ENCODE measurements around the gene C21orf91.
A peak's percentile ranks its signal among the peaks of the same experiment; 100 is the strongest.
"Not testable (repeated sequence)": the region's sequence is repeated elsewhere in the genome, so short reads cannot be mapped to it uniquely, and the experiment has no call there.

C21orf91 gene

GRCh38 chr21:17781524-17781923 is 37.6 kb downstream of the C21orf91 start:
- H3K4me3 ChIP-seq (ENCODE audit: low read depth, low read length), result no peak overlapping the region
- no peak for TF ChIP-seq CTCF (IDR thresholded peaks at IDR 0.05; ENCODE audit: low read depth, low read length, missing control alignments)
- no peak for DNase-seq (ENCODE audit: low read depth)

GRCh38 chr21:17780539-17780938 is 38.6 kb downstream of the C21orf91 start:
- DNase-seq (ENCODE audit: low read depth), result peak; percentile 89
- TF ChIP-seq CTCF (IDR thresholded peaks at IDR 0.05; ENCODE audit: low read depth, low read length, missing control alignments), result no peak

GRCh38 chr21:17779980-17780379 is 39.2 kb downstream of the C21orf91 start:
- no peak overlapping the region for H3K4me3 ChIP-seq (ENCODE audit: low read depth, low read length)
- no peak for TF ChIP-seq CTCF (IDR thresholded peaks at IDR 0.05; ENCODE audit: low read depth, low read length, missing control alignments)
- DNase-seq (ENCODE audit: low read depth), result no peak

More at GRCh38 chr21:17780539-17780938, 38.6 kb downstream of the C21orf91 start:
- H3K4me3 ChIP-seq (ENCODE audit: low read depth, low read length), result no peak overlapping the region

- no peak for DNase-seq (ENCODE audit: low read depth)
- no peak for TF ChIP-seq CTCF (IDR thresholded peaks at IDR 0.05; ENCODE audit: low read depth, low read length, missing control alignments)
- no peak overlapping the region for H3K4me3 ChIP-seq (ENCODE audit: low read depth, low read length)
Measured at GRCh38 chr21:17779496-17779895, 39.7 kb downstream of the C21orf91 start.

- no peak overlapping the region for H3K4me3 ChIP-seq (ENCODE audit: low read depth, low read length)
- no peak for TF ChIP-seq CTCF (IDR thresholded peaks at IDR 0.05; ENCODE audit: low read depth, low read length, missing control alignments)
- DNase-seq (ENCODE audit: low read depth), result no peak
Measured at GRCh38 chr21:17777072-17777765, 41.9 kb downstream of the C21orf91 start.

- no peak for TF ChIP-seq CTCF (IDR thresholded peaks at IDR 0.05; ENCODE audit: low read depth, low read length, missing control alignments)
- H3K4me3 ChIP-seq (ENCODE audit: low read depth, low read length), result 0 out of 2 replicates have a peak overlapping the region, but pooled peaks have one; percentile 16
- DNase-seq (ENCODE audit: low read depth), result no peak
Measured at GRCh38 chr21:17775431-17776126, 43.6 kb downstream of the C21orf91 start.

- DNase-seq (ENCODE audit: low read depth); H3K4me3 ChIP-seq (ENCODE audit: low read depth, low read length): not testable (repeated sequence)
Measured at GRCh38 chr21:17775021-17775420, 44.1 kb downstream of the C21orf91 start.
